PC-3 (cell line): ENCODE results near the gene ZNF557. TPM values are rescaled to one million over a fixed set of nuclear protein-coding genes. Genes with fewer than 3 reads are reported as not detected.

Source experiments
- ATAC-seq: fragments of 200-7000 bp; cut with Tn5 transposase; 2 replicates; pipeline ENCODE4 v1.9.1; 2020; ENCODE audit warnings: mild to moderate bottlenecking, moderate library complexity
- BruUV-seq: library from RNA; stranded (reverse); fragments of 400-500 nt; replicated peaks from 2 replicates; lab custom pipeline; 2021; lab: Mats Ljungman, UMichigan
- CTCF ChIA-PET: fragments of 300-600 bp; sonication (Branson Sonifier 250); formaldehyde crosslinking; loops from one replicate; lab custom pipeline; 2022; ENCODE audit warnings: antibody characterized with exemption; lab: Charles Lee
- POLR2A ChIA-PET: fragments of 300-600 bp; sonication (Branson Sonifier 250); formaldehyde crosslinking; loops from one replicate; lab custom pipeline; 2022; ENCODE audit warnings: antibody characterized with exemption; ENCODE audit not compliant: unreplicated experiment; lab: Charles Lee
- DNase-seq: peaks from one replicate; pipeline ENCODE4 v3.0.0-alpha.2; 2015
- H2AFZ ChIP-seq: fragments of 300-600 bp; sonication (generic); 2 replicates; pipeline ENCODE4 v1.6.0; 2016; ENCODE audit warnings: antibody characterized with exemption, low read length
- H3F3A ChIP-seq: fragments of 300-600 bp; sonication (generic); one replicate; pipeline ENCODE4 v1.6.0; 2017; ENCODE audit warnings: antibody characterized with exemption, low read length, control low read depth, mild to moderate bottlenecking; ENCODE audit not compliant: unreplicated experiment
- H3K27ac ChIP-seq: fragments of 300-600 bp; sonication (generic); 2 replicates; pipeline ENCODE4 v1.5.1; 2016; ENCODE audit warnings: mild to moderate bottlenecking, low read length
- H3K27me3 ChIP-seq: fragments of 300-600 bp; sonication (generic); 2 replicates; pipeline ENCODE4 v1.6.1; 2016; ENCODE audit warnings: low read length, mixed read lengths
- H3K36me3 ChIP-seq: fragments of 300-600 bp; sonication (generic); 2 replicates; pipeline ENCODE4 v1.6.1; 2016; ENCODE audit warnings: low read depth, mixed run types, low read length, mixed read lengths
- H3K4me1 ChIP-seq: fragments of 300-600 bp; sonication (generic); 2 replicates; pipeline ENCODE4 v1.5.1; 2016; ENCODE audit warnings: low read length; ENCODE audit not compliant: insufficient read depth
- H3K4me2 ChIP-seq: fragments of 300-600 bp; sonication (generic); 2 replicates; pipeline ENCODE4 v1.6.0; 2016; ENCODE audit warnings: low read length
- H3K4me3 ChIP-seq: fragments of 300-600 bp; sonication (generic); 2 replicates; pipeline ENCODE4 v1.5.1; 2016; ENCODE audit warnings: mild to moderate bottlenecking, low read length, mixed read lengths
- H3K79me2 ChIP-seq: fragments of 300-600 bp; sonication (generic); 2 replicates; pipeline ENCODE4 v1.6.1; 2017; ENCODE audit warnings: low read length, mixed read lengths
- H3K9ac ChIP-seq: fragments of 300-600 bp; sonication (generic); 2 replicates; pipeline ENCODE4 v1.6.0; 2016; ENCODE audit warnings: mild to moderate bottlenecking, low read length
- H3K9me2 ChIP-seq: fragments of 300-600 bp; sonication (generic); replicated peaks from 2 replicates; pipeline ENCODE4 v1.6.1; 2016; ENCODE audit warnings: mixed run types, low read length, mixed read lengths
- H3K9me3 ChIP-seq: fragments of 300-600 bp; sonication (generic); 2 replicates; pipeline ENCODE4 v1.6.1; 2016; ENCODE audit warnings: low read length, mixed read lengths
- H4K20me1 ChIP-seq: fragments of 300-600 bp; sonication (generic); 2 replicates; pipeline ENCODE4 v1.6.1; 2016; ENCODE audit warnings: low read length, mixed read lengths
- CTCF ChIP-seq: fragments of 300-600 bp; sonication (generic); conservative IDR thresholded peaks from 2 replicates; pipeline ENCODE4 v1.5.1; 2017; ENCODE audit warnings: antibody characterized with exemption, low read depth, mild to moderate bottlenecking, low read length
- EZH2 ChIP-seq: fragments of 300-600 bp; sonication (generic); IDR thresholded peaks from one replicate; pipeline ENCODE4 v1.6.1; 2017; ENCODE audit warnings: antibody characterized with exemption, mild to moderate bottlenecking, low read length; ENCODE audit not compliant: unreplicated experiment
- EZH2phosphoT487 ChIP-seq: fragments of 300-600 bp; sonication (generic); IDR thresholded peaks from 2 replicates; pipeline ENCODE4 v1.6.1; 2018; ENCODE audit warnings: mild to moderate bottlenecking, antibody characterized with exemption, low read length, borderline replicate concordance
- intact Hi-C: fragments of 100-400 bp; cut with micrococcal nuclease; formaldehyde crosslinking; loops from 2 replicates; pipeline ENCODE4 v1.9.0; 2023
- total RNA-seq: library from RNA; depleted of rRNA; stranded (reverse); fragments of >200 nt; gene quantifications from 2 replicates; pipeline ENCODE4 v1.2.3, GENCODE V29; 2014

ZNF557 gene
- total RNA-seq, 1 experiment from 2014 or later = 13.7 TPM

GRCh38 chr19:7068599-7068998 lies 904 bp upstream of the ZNF557 start:
- ChIA-PET POLR2A (interaction anchor here (0.7 to 1.2 kb wide), 3 partner anchors 31 to 731 kb away, joined by 7 to 16 read pairs (median 10); no protein-coding TSS in a partner anchor), CTCF (no interaction called here)
- H3K27me3 ChIP-seq = no peaks in the 10 kb centered on the region
- no peak for TF ChIP-seq CTCF
- no peak for TF ChIP-seq EZH2phosphoT487
- TF ChIP-seq EZH2 = no peak
- no peaks in the 10 kb centered on the region for H3F3A ChIP-seq
- peaks cover 19% of the 10 kb centered on the region for H3K36me3 ChIP-seq
- no peaks in the 10 kb centered on the region for H4K20me1 ChIP-seq
- no peaks in the 10 kb centered on the region for H3K9me3 ChIP-seq
- peaks cover 6% of the 10 kb centered on the region; the same call in 1 of the 2 replicates for H3K4me1 ChIP-seq
- peak overlapping the region; percentile 29 for H3K4me2 ChIP-seq
- peaks cover 18% of the 10 kb centered on the region for H3K79me2 ChIP-seq
- intact Hi-C loops = no loop called here
- H3K27ac ChIP-seq = no peak overlapping the region
- ATAC-seq (no peak), DNase-seq (no peak)
- H3K4me3 ChIP-seq = peak overlapping the region; percentile 33; the same call in 1 of the 2 replicates
- peak overlapping the region; percentile 62 for H2AFZ ChIP-seq
- H3K9ac ChIP-seq = no peak overlapping the region
- BruUV-seq = no TSS peak
- H3K9me2 ChIP-seq = no peaks in the 10 kb centered on the region

DNA sequence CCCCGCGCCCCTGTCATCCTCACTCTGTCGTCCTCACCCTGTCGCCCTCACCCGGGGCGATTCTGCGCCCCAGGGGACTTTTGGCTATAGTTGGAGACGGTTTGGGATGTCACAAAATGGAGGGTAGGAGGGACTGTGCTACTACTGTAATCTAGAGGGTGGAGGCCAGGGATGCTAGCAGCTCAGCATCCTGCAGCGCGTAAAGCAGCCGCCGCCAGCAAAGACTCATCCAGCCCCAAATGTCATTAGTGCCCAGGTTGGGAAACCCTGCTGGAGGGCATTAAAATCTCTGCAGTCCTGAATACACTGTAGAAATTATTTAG lies 362 bp downstream of the ZNF557 start:
- DNase-seq (no peak), ATAC-seq (peak; percentile 7)
- TF ChIP-seq EZH2phosphoT487 = no peak
- TF ChIP-seq EZH2 = no peak
- TF ChIP-seq CTCF = no peak
- H3K9me3 ChIP-seq = no peaks in the 10 kb centered on the region
- no peaks in the 10 kb centered on the region for H3K27me3 ChIP-seq
- peak overlapping the region; percentile 96 for H3K4me3 ChIP-seq
- peaks cover 6% of the 10 kb centered on the region; the same call in 1 of the 2 replicates for H3K4me1 ChIP-seq
- intact Hi-C loops = no loop called here
- H3K4me2 ChIP-seq = peak overlapping the region; percentile 95
- peaks cover 18% of the 10 kb centered on the region for H3K79me2 ChIP-seq
- no peaks in the 10 kb centered on the region for H4K20me1 ChIP-seq
- H2AFZ ChIP-seq = peak overlapping the region; percentile 85
- TSS peak; percentile 60 for BruUV-seq
- H3K36me3 ChIP-seq = peaks cover 28% of the 10 kb centered on the region
- H3K9me2 ChIP-seq = no peaks in the 10 kb centered on the region
- peak overlapping the region; percentile 85 for H3K9ac ChIP-seq
- ChIA-PET CTCF (no interaction called here), POLR2A (interaction anchor here (0.6 to 1.2 kb wide), 3 partner anchors 29 to 175 kb away, joined by 11 to 28 read pairs (median 16); no protein-coding TSS in a partner anchor)
- H3F3A ChIP-seq = no peaks in the 10 kb centered on the region
- H3K27ac ChIP-seq = peak overlapping the region; percentile 52; the same call in 1 of the 2 replicates

DNA sequence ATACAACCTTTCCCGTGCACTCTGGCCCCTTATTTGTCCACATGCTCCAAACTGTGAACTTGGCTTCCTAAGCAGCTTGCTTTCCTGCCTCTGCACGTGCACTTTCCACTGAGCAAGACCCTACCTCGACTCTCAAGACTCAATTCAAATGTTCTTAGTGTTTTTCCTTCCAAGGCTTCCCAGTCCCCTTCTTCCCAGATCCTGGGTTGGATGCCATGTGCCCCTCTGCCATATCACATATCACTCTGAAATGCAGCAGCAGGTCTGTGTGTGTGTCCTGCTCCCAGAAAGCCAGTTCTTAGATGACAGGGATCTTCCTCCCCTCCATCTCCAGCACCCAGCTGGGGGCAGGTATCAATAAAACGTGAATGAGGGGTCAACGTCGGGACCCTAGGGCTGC lies 3.0 kb downstream of the ZNF557 start:
- ATAC-seq (no peak), DNase-seq (no peak)
- Histone ChIP-seq H3K36me3 (peaks cover 55% of the 10 kb centered on the region), H4K20me1 (no peaks in the 10 kb centered on the region), H2AFZ (no peak overlapping the region), H3K79me2 (peaks cover 18% of the 10 kb centered on the region), H3K9ac (no peak overlapping the region), H3K4me1 (peaks cover 6% of the 10 kb centered on the region; the same call in 1 of the 2 replicates), H3K27me3 (no peaks in the 10 kb centered on the region), H3K9me3 (peaks cover 4% of the 10 kb centered on the region), H3K4me2 (no peak overlapping the region), H3K4me3 (no peak overlapping the region), H3F3A (no peaks in the 10 kb centered on the region), H3K27ac (no peak overlapping the region), H3K9me2 (no peaks in the 10 kb centered on the region)
- POLR2A ChIA-PET = no interaction called here
- intact Hi-C loops = no loop called here
- no TSS peak for BruUV-seq
- CTCF ChIA-PET = no interaction called here
- no peak for TF ChIP-seq EZH2phosphoT487
- TF ChIP-seq CTCF = no peak
- TF ChIP-seq EZH2 = no peak
